Neural progenitor cell (in vitro differentiated cells): Measurements from ENCODE around the gene MDH1B. TPM values are rescaled to one million over a fixed set of nuclear protein-coding genes. Genes with fewer than 3 reads are reported as not detected.

Experiments used
- DNase-seq: peaks from one replicate; pipeline ENCODE4 v3.0.0-alpha.2; 2016; ENCODE audit warnings: low spot score
- H2AFZ ChIP-seq: fragments of 200-600 bp; sonication (generic); replicated peaks from 2 replicates; pipeline ENCODE4 v1.6.1; 2016; ENCODE audit warnings: antibody characterized with exemption
- H3F3A ChIP-seq: fragments of 200-600 bp; sonication (generic); 2 replicates; pipeline ENCODE4 v1.6.1; 2016; ENCODE audit warnings: antibody characterized with exemption, low read depth
- H3K27ac ChIP-seq: fragments of 200-600 bp; sonication (generic); 2 replicates; pipeline ENCODE4 v1.5.1; 2016; ENCODE audit warnings: mild to moderate bottlenecking
- H3K27me3 ChIP-seq: fragments of 200-600 bp; sonication (generic); 2 replicates; pipeline ENCODE4 v1.6.1; 2016; ENCODE audit warnings: mild to moderate bottlenecking, moderate library complexity
- H3K36me3 ChIP-seq: fragments of 200-600 bp; sonication (generic); 2 replicates; pipeline ENCODE4 v1.5.1; 2016
- H3K4me1 ChIP-seq: fragments of 200-600 bp; sonication (generic); 2 replicates; pipeline ENCODE4 v1.6.1; 2016; ENCODE audit warnings: mixed run types
- H3K4me2 ChIP-seq: fragments of 200-600 bp; sonication (generic); 2 replicates; pipeline ENCODE4 v1.6.1; 2016
- H3K4me3 ChIP-seq: fragments of 200-600 bp; sonication (generic); 2 replicates; pipeline ENCODE4 v1.5.1; 2016
- H3K79me2 ChIP-seq: fragments of 200-600 bp; sonication (generic); 2 replicates; pipeline ENCODE4 v1.6.1; 2016; ENCODE audit warnings: low read depth
- H3K9ac ChIP-seq: fragments of 200-600 bp; sonication (generic); 2 replicates; pipeline ENCODE4 v1.6.1; 2016
- H3K9me3 ChIP-seq: fragments of 200-600 bp; sonication (generic); 2 replicates; pipeline ENCODE4 v1.5.1; 2016; ENCODE audit warnings: low read depth
- H4K20me1 ChIP-seq: fragments of 200-600 bp; sonication (generic); 2 replicates; pipeline ENCODE4 v1.6.1; 2016; ENCODE audit warnings: low read depth
- H3K27ac Mint-ChIP-seq: 3 replicates; pipeline ENCODE4 v1.8.0; 2021; ENCODE audit warnings: mixed read lengths
- H3K27me3 Mint-ChIP-seq: 2 replicates; pipeline ENCODE4 v1.8.0; 2022; ENCODE audit warnings: low read depth, mild to moderate bottlenecking, inconsistent platforms, moderate library complexity, mixed read lengths; ENCODE audit not compliant: insufficient read depth
- H3K36me3 Mint-ChIP-seq: 3 replicates; pipeline ENCODE4 v1.8.0; 2021; ENCODE audit warnings: mixed read lengths
- H3K4me1 Mint-ChIP-seq: 3 replicates; pipeline ENCODE4 v1.8.0; 2021; ENCODE audit warnings: mixed read lengths
- H3K4me3 Mint-ChIP-seq: 3 replicates; pipeline ENCODE4 v1.8.0; 2021; ENCODE audit warnings: mild to moderate bottlenecking, moderate library complexity, mixed read lengths
- H3K9me3 Mint-ChIP-seq: 3 replicates; pipeline ENCODE4 v1.8.0; 2020; ENCODE audit warnings: mixed read lengths
- EZH2 ChIP-seq: fragments of 200-600 bp; sonication (generic); IDR thresholded peaks from 2 replicates; pipeline ENCODE4 v1.6.1; 2017; ENCODE audit warnings: antibody characterized with exemption, mild to moderate bottlenecking, moderate library complexity
- EZH2phosphoT487 ChIP-seq: fragments of 200-600 bp; sonication (generic); IDR thresholded peaks from 2 replicates; pipeline ENCODE4 v1.6.1; 2017; ENCODE audit warnings: antibody characterized with exemption
- total RNA-seq: library from RNA; depleted of rRNA; stranded (reverse); fragments of >200 nt; gene quantifications from 2 replicates; pipeline ENCODE4 v1.2.3, GENCODE V29; 2015; ENCODE audit warnings: low replicate concordance
- TF ChIP-seq, protein P1 (sequence below): fragments of 200-600 bp; sonication (generic); IDR thresholded peaks from 2 replicates; pipeline ENCODE4 v1.5.1; 2017; ENCODE audit warnings: antibody characterized with exemption, mild to moderate bottlenecking

MDH1B gene
- total RNA-seq, 1 donor from 2014 or later, result 3.9 TPM

GRCh38 chr2:206798000-206798399, 32.9 kb upstream of the MDH1B start:
- H3K27ac Mint-ChIP-seq, result no peak overlapping the region
- H4K20me1 ChIP-seq, result no peaks in the 10 kb centered on the region
- H3K9ac ChIP-seq, result no peak overlapping the region
- no peaks in the 10 kb centered on the region for H3K9me3 Mint-ChIP-seq
- no peaks in the 10 kb centered on the region for H3K79me2 ChIP-seq
- H3K27me3 ChIP-seq, result no peaks in the 10 kb centered on the region
- H3K27ac ChIP-seq, result no peak overlapping the region
- no peak overlapping the region for H3K4me3 Mint-ChIP-seq
- no peaks in the 10 kb centered on the region for H3K36me3 ChIP-seq
- no peak overlapping the region for H3K4me2 ChIP-seq
- H3F3A ChIP-seq, result no peaks in the 10 kb centered on the region
- H2AFZ ChIP-seq, result no peak overlapping the region
- H3K4me1 ChIP-seq, result peaks cover 4% of the 10 kb centered on the region
- TF ChIP-seq EZH2phosphoT487 (no peak), EZH2 (no peak)
- TF ChIP-seq, protein P1, sequence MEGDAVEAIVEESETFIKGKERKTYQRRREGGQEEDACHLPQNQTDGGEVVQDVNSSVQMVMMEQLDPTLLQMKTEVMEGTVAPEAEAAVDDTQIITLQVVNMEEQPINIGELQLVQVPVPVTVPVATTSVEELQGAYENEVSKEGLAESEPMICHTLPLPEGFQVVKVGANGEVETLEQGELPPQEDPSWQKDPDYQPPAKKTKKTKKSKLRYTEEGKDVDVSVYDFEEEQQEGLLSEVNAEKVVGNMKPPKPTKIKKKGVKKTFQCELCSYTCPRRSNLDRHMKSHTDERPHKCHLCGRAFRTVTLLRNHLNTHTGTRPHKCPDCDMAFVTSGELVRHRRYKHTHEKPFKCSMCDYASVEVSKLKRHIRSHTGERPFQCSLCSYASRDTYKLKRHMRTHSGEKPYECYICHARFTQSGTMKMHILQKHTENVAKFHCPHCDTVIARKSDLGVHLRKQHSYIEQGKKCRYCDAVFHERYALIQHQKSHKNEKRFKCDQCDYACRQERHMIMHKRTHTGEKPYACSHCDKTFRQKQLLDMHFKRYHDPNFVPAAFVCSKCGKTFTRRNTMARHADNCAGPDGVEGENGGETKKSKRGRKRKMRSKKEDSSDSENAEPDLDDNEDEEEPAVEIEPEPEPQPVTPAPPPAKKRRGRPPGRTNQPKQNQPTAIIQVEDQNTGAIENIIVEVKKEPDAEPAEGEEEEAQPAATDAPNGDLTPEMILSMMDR, result no peak
- H3K4me3 ChIP-seq, result no peak overlapping the region
- no peak for DNase-seq
- H3K4me1 Mint-ChIP-seq, result peaks cover 27% of the 10 kb centered on the region
- peaks cover 5% of the 10 kb centered on the region for H3K36me3 Mint-ChIP-seq
- H3K9me3 ChIP-seq, result no peaks in the 10 kb centered on the region
- H3K27me3 Mint-ChIP-seq, result no peaks in the 10 kb centered on the region

GRCh38 chr2:206797376-206797775, 32.2 kb upstream of the MDH1B start:
- H3K4me3 Mint-ChIP-seq, result no peak overlapping the region
- H3K4me1 Mint-ChIP-seq, result peaks cover 21% of the 10 kb centered on the region
- H3K4me2 ChIP-seq, result no peak overlapping the region
- no peaks in the 10 kb centered on the region for H3K36me3 ChIP-seq
- H2AFZ ChIP-seq, result no peak overlapping the region
- H3K36me3 Mint-ChIP-seq, result peaks cover 8% of the 10 kb centered on the region
- no peak for DNase-seq
- H3K79me2 ChIP-seq, result no peaks in the 10 kb centered on the region
- no peak overlapping the region for H3K4me3 ChIP-seq
- H3K9ac ChIP-seq, result no peak overlapping the region
- TF ChIP-seq EZH2phosphoT487 (no peak), EZH2 (no peak)
- TF ChIP-seq, protein P1, result no peak
- H3K27ac Mint-ChIP-seq, result no peak overlapping the region
- no peaks in the 10 kb centered on the region for H3K27me3 Mint-ChIP-seq
- H3K27ac ChIP-seq, result no peak overlapping the region
- H3K9me3 Mint-ChIP-seq, result no peaks in the 10 kb centered on the region
- H3K4me1 ChIP-seq, result peaks cover 4% of the 10 kb centered on the region
- no peaks in the 10 kb centered on the region for H3K27me3 ChIP-seq
- no peaks in the 10 kb centered on the region for H3K9me3 ChIP-seq
- no peaks in the 10 kb centered on the region for H4K20me1 ChIP-seq
- no peaks in the 10 kb centered on the region for H3F3A ChIP-seq

DNA sequence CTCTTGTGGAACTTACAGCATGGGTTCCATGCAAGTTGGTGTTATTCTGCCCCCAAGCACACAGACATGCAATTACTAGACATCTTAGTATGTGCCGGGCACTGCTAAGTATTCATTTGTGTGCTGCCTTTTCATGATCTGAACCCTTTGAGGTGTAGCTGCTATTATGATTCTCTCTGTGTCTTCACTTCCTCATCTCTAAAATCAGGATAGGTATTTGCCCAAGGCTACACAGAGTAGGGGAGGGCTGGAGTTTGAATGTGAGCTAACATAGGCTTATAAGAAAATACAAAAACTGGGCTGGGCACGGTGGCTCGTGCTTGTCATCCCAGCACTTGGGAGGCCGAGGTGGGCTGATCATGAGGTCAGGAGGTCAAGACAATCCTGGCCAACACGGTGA, 27.5 kb upstream of the MDH1B start:
- H3K4me3 ChIP-seq, result no peak overlapping the region
- H3K9me3 ChIP-seq, result no peaks in the 10 kb centered on the region
- no peaks in the 10 kb centered on the region for H3K27me3 ChIP-seq
- no peaks in the 10 kb centered on the region for H3K9me3 Mint-ChIP-seq
- peaks cover 16% of the 10 kb centered on the region for H3K36me3 Mint-ChIP-seq
- no peaks in the 10 kb centered on the region for H3F3A ChIP-seq
- no peak for TF ChIP-seq EZH2phosphoT487
- TF ChIP-seq, protein P1, result no peak
- TF ChIP-seq EZH2, result no peak
- H4K20me1 ChIP-seq, result no peaks in the 10 kb centered on the region
- no peak overlapping the region for H3K27ac Mint-ChIP-seq
- H3K4me2 ChIP-seq, result no peak overlapping the region
- no peak overlapping the region for H3K27ac ChIP-seq
- no peak overlapping the region for H2AFZ ChIP-seq
- no peak overlapping the region for H3K4me3 Mint-ChIP-seq
- DNase-seq, result no peak
- H3K79me2 ChIP-seq, result no peaks in the 10 kb centered on the region
- H3K36me3 ChIP-seq, result peaks cover 10% of the 10 kb centered on the region
- H3K4me1 ChIP-seq, result no peaks in the 10 kb centered on the region
- no peaks in the 10 kb centered on the region for H3K4me1 Mint-ChIP-seq
- H3K9ac ChIP-seq, result no peak overlapping the region
- no peaks in the 10 kb centered on the region for H3K27me3 Mint-ChIP-seq
